Measurements from ENCODE around the gene PPFIBP1. TPM values are rescaled to one million over a fixed set of nuclear protein-coding genes. Genes with fewer than 3 reads are reported as not detected.

Gene PPFIBP1
- total RNA-seq, 6 donors from 2014 or later: 67.5 to 129 (median 101) TPM

GRCh38 chr12:27674989-27675388 lies 151.0 kb downstream of the PPFIBP1 start:
- peaks cover 0 to 3% (median 0%) of the 10 kb centered on the region in 4 donors for H3K4me1 ChIP-seq
- H3K27ac ChIP-seq: no peak overlapping the region
- H3K9me3 ChIP-seq: no peaks in the 10 kb centered on the region
- 68 to 82% methylated on average over 2 of the region's 2 CpGs for WGBS, 2 donors
- no peak for TF ChIP-seq EP300 (IDR thresholded peaks at IDR 0.05)
- TF ChIP-seq CTCF (IDR thresholded peaks at IDR 0.05): no peak
- TF ChIP-seq POLR2AphosphoS5 (IDR thresholded peaks at IDR 0.05): no peak
- TF ChIP-seq POLR2A (IDR thresholded peaks at IDR 0.05): no peak
- no peak for DNase-seq
- no peak for ATAC-seq (ENCODE audit: low FRiP score in 2 of 2)
- H3K4me3 ChIP-seq: no peak overlapping the region
- H3K27me3 ChIP-seq: no peaks in the 10 kb centered on the region
- peaks cover 0 to 87% (median 13%) of the 10 kb centered on the region in 4 donors for H3K36me3 ChIP-seq

- Histone ChIP-seq H3K36me3 (peaks cover 8 to 97% (median 36%) of the 10 kb centered on the region in 4 donors), H3K27me3 (no peaks in the 10 kb centered on the region), H3K27ac (no peak overlapping the region), H3K4me1 (no peaks in the 10 kb centered on the region), H3K4me3 (no peak overlapping the region), H3K9me3 (no peaks in the 10 kb centered on the region)
- ATAC-seq (ENCODE audit: low FRiP score in 2 of 2) (no peak), DNase-seq (no peak)
- TF ChIP-seq POLR2A (IDR thresholded peaks at IDR 0.05) (no peak), CTCF (IDR thresholded peaks at IDR 0.05) (no peak), POLR2AphosphoS5 (IDR thresholded peaks at IDR 0.05) (no peak)
Measured at GRCh38 chr12:27680619-27681018, 156.6 kb downstream of the PPFIBP1 start.

GRCh38 chr12:27682534-27682933 lies 158.5 kb downstream of the PPFIBP1 start:
- 90 to 100% methylated on average over 2 of the region's 2 CpGs for WGBS, 2 donors
- no peak for ATAC-seq (ENCODE audit: low FRiP score in 2 of 2)
- H3K36me3 ChIP-seq: peaks cover 8 to 97% (median 34%) of the 10 kb centered on the region in 4 donors

GRCh38 chr12:27685274-27685673 lies 161.3 kb downstream of the PPFIBP1 start:
- ATAC-seq (ENCODE audit: low FRiP score in 2 of 2): no peak
- Histone ChIP-seq H3K4me1 (no peaks in the 10 kb centered on the region), H3K27ac (no peak overlapping the region), H3K9me3 (no peaks in the 10 kb centered on the region), H3K4me3 (no peak overlapping the region), H3K27me3 (no peaks in the 10 kb centered on the region), H3K36me3 (peaks cover 17 to 100% (median 41%) of the 10 kb centered on the region in 4 donors)
- TF ChIP-seq CTCF (IDR thresholded peaks at IDR 0.05) (no peak), EP300 (IDR thresholded peaks at IDR 0.05) (no peak), POLR2A (IDR thresholded peaks at IDR 0.05) (no peak), POLR2AphosphoS5 (IDR thresholded peaks at IDR 0.05) (no peak)
- 64 to 72% methylated on average over 2 of the region's 2 CpGs for WGBS, 2 donors
- no peak for DNase-seq

More at GRCh38 chr12:27682534-27682933, 158.5 kb downstream of the PPFIBP1 start:
- Histone ChIP-seq H3K27ac (no peak overlapping the region), H3K4me1 (no peaks in the 10 kb centered on the region), H3K4me3 (no peak overlapping the region), H3K9me3 (no peaks in the 10 kb centered on the region), H3K27me3 (no peaks in the 10 kb centered on the region)
- DNase-seq: no peak
- TF ChIP-seq CTCF (IDR thresholded peaks at IDR 0.05) (no peak), POLR2AphosphoS5 (IDR thresholded peaks at IDR 0.05) (no peak), POLR2A (IDR thresholded peaks at IDR 0.05) (no peak), EP300 (IDR thresholded peaks at IDR 0.05) (no peak)

GRCh38 chr12:27686147-27686546 lies 162.1 kb downstream of the PPFIBP1 start:
- Histone ChIP-seq H3K36me3 (peaks cover 12 to 100% (median 42%) of the 10 kb centered on the region in 4 donors), H3K27me3 (no peaks in the 10 kb centered on the region), H3K4me1 (no peaks in the 10 kb centered on the region), H3K9me3 (no peaks in the 10 kb centered on the region), H3K27ac (no peak overlapping the region), H3K4me3 (no peak overlapping the region)
- ATAC-seq (ENCODE audit: low FRiP score in 2 of 2) (no peak), DNase-seq (no peak)
- TF ChIP-seq EP300 (IDR thresholded peaks at IDR 0.05) (no peak), POLR2A (IDR thresholded peaks at IDR 0.05) (no peak), CTCF (IDR thresholded peaks at IDR 0.05) (no peak), POLR2AphosphoS5 (IDR thresholded peaks at IDR 0.05) (no peak)

Data from upper lobe of left lung (tissue), 6 donors.